Nephron (organoid): ENCODE measurements around the gene KCNN4.

Experiments used
- H3K27ac Mint-ChIP-seq, 3 experiments: 2 replicates each; pipeline ENCODE4 v1.8.0; 2020; ENCODE audit warnings: mixed read lengths in 3 of 3, mild to moderate bottlenecking in 2 of 3, moderate library complexity in 1 of 3
- H3K27me3 Mint-ChIP-seq: 2 replicates; pipeline ENCODE4 v1.8.0; 2021; ENCODE audit warnings: low read depth, mild to moderate bottlenecking, moderate library complexity, mixed read lengths
- H3K36me3 Mint-ChIP-seq: 2 replicates; pipeline ENCODE4 v1.8.0; 2020; ENCODE audit warnings: low read depth, mixed read lengths
- H3K4me1 Mint-ChIP-seq: 2 replicates; pipeline ENCODE4 v1.8.0; 2020; ENCODE audit warnings: mixed read lengths
- H3K4me3 Mint-ChIP-seq, 3 experiments: 2 replicates each; pipeline ENCODE4 v1.8.0; 2020; ENCODE audit warnings: mild to moderate bottlenecking in 3 of 3, mixed read lengths in 3 of 3, moderate library complexity in 2 of 3
- H3K9me3 Mint-ChIP-seq: 2 replicates; pipeline ENCODE4 v1.8.0; 2020; ENCODE audit warnings: mixed read lengths
- CTCF ChIP-seq, 3 experiments: fragments of 200-600 bp; sonication (generic); IDR thresholded peaks; one replicate each; pipeline ENCODE4 v1.5.0; 2021; ENCODE audit warnings: antibody characterized with exemption in 3 of 3; ENCODE audit not compliant: unreplicated experiment in 3 of 3

Gene KCNN4

DNA sequence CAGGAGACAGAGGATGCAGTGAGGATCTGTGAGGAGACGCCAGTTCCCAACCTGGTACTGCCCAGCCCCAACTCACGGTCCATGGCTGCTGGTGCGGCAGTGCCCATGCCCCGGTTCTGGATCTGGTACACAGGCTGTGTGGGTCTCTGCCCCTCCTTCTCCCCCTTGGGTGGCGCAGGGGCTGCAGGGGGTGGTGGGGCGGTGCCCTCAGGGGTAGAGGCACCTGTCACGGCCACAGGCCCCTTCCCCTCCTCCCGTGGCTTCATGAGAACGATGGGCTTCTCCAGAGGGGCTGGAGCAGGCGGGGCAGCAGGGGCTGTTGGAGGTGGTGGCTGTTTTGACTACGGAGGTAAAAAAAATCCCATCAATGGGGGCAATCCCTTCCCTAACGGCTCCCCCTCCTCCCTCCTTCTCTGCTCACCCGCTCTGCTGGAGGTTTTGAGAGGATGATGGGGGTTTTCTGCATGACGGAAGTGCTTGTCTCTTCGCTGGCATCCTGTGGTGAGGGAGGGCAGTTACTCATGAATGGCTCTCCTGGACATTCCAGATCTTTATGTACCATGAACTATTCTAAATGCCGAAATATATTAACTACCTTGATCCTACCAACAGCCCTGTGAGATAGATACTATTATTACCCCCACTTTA, 33.1 kb downstream of the KCNN4 start:
- Mint-ChIP-seq H3K4me1 (peaks cover under 1% of the 10 kb centered on the region), H3K36me3 (peaks cover 69% of the 10 kb centered on the region), H3K9me3 (no peaks in the 10 kb centered on the region), H3K4me3 (no peak overlapping the region), H3K27me3 (no peaks in the 10 kb centered on the region), H3K27ac (no peak overlapping the region)
- no peak for TF ChIP-seq CTCF (IDR thresholded peaks at IDR 0.05; ENCODE audit: unreplicated experiment in 3 of 3)

GRCh38 chr19:43743059-43743458, 37.7 kb downstream of the KCNN4 start:
- H3K4me1 Mint-ChIP-seq: no peaks in the 10 kb centered on the region
- no peaks in the 10 kb centered on the region for H3K27me3 Mint-ChIP-seq
- no peaks in the 10 kb centered on the region for H3K9me3 Mint-ChIP-seq
- no peak for TF ChIP-seq CTCF (IDR thresholded peaks at IDR 0.05; ENCODE audit: unreplicated experiment in 3 of 3)
- H3K36me3 Mint-ChIP-seq: peaks cover 79% of the 10 kb centered on the region
- H3K4me3 Mint-ChIP-seq: no peak overlapping the region
- no peak overlapping the region for H3K27ac Mint-ChIP-seq

- H3K27me3 Mint-ChIP-seq: no peaks in the 10 kb centered on the region
- no peak for TF ChIP-seq CTCF (IDR thresholded peaks at IDR 0.05; ENCODE audit: unreplicated experiment in 3 of 3)
- no peaks in the 10 kb centered on the region for H3K9me3 Mint-ChIP-seq
- no peaks in the 10 kb centered on the region for H3K4me1 Mint-ChIP-seq
- no peak overlapping the region for H3K4me3 Mint-ChIP-seq
- peaks cover 81% of the 10 kb centered on the region for H3K36me3 Mint-ChIP-seq
- no peak overlapping the region for H3K27ac Mint-ChIP-seq
Observed at GRCh38 chr19:43741075-43741825, 39.5 kb downstream of the KCNN4 start.

DNA sequence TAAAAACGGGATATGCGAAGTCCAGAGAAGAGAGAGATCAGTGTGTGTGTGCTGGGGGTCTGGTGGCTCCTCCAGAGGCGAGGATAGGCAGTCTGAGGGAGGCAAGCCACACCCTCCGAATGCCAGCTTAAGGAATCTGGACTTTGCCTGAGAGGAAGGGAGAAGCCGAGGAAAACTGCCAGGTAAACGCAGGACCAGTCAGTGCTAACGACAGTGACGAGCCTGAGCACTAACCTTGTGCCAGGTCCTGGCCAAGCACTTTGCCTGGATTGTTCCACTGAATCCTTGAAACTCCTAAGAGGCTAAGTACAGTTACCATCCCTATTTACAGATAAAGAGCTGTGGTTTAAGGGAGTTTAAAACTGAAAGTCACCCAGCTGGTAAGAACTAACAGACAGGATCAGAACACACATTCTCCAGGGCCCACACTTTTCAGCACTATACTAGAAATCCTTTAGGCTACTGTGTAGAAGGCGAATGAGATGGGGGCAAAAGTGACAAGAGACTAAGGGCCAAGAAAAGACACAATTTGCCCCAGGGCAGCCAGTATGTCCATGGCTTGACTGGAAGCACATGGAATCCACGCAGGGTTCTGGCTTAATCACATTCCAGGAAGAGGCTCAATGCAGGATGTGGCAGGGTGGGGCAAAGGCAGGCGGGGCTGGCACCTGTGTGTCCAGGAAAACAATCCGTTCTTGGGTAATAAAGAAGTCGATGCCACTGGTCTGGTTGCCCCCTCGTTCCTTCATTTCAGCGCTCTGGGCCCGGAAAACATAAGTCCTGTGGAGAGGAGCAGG, 41.1 kb downstream of the KCNN4 start:
- H3K27ac Mint-ChIP-seq: no peak overlapping the region
- H3K27me3 Mint-ChIP-seq: no peaks in the 10 kb centered on the region
- no peak overlapping the region for H3K4me3 Mint-ChIP-seq
- TF ChIP-seq CTCF (IDR thresholded peaks at IDR 0.05; ENCODE audit: unreplicated experiment in 3 of 3): no peak
- H3K36me3 Mint-ChIP-seq: peaks cover 82% of the 10 kb centered on the region
- no peaks in the 10 kb centered on the region for H3K9me3 Mint-ChIP-seq
- H3K4me1 Mint-ChIP-seq: no peaks in the 10 kb centered on the region

GRCh38 chr19:43738780-43739211, 42.0 kb downstream of the KCNN4 start:
- Mint-ChIP-seq H3K4me3 (no peak overlapping the region), H3K9me3 (no peaks in the 10 kb centered on the region), H3K27ac (no peak overlapping the region), H3K4me1 (no peaks in the 10 kb centered on the region), H3K36me3 (peaks cover 81% of the 10 kb centered on the region), H3K27me3 (no peaks in the 10 kb centered on the region)
- TF ChIP-seq CTCF (IDR thresholded peaks at IDR 0.05; ENCODE audit: unreplicated experiment in 3 of 3): no peak
